NCI-H1417 (cell line): Measurements from ENCODE around the gene PRMT7.
"Not testable (repeated sequence)": the region's sequence is repeated elsewhere in the genome, so short reads cannot be mapped to it uniquely, and the experiment has no call there.

Experiments used
- DNase-seq, 3 experiments: peaks; one replicate each; lab custom pipeline; 2025; lab: John Stamatoyannopoulos, UW

PRMT7 gene

GRCh38 chr16:68283801-68284598 lies 26.8 kb upstream of the PRMT7 start:
- no peak for DNase-seq

- DNase-seq = no peak
Measured at GRCh38 chr16:68284847-68285246, 26.0 kb upstream of the PRMT7 start.

GRCh38 chr16:68285683-68286082 lies 25.1 kb upstream of the PRMT7 start:
- DNase-seq = no peak

- DNase-seq = no peak
Measured at GRCh38 chr16:68286153-68287074, 24.4 kb upstream of the PRMT7 start.

- no peak for DNase-seq
Measured at GRCh38 chr16:68287276-68288251, 23.3 kb upstream of the PRMT7 start.

GRCh38 chr16:68288252-68288650 lies 22.6 kb upstream of the PRMT7 start:
- DNase-seq = no peak

GRCh38 chr16:68288796-68289195 lies 22.0 kb upstream of the PRMT7 start:
- not testable (repeated sequence) for DNase-seq

- DNase-seq = no peak
Measured at GRCh38 chr16:68289202-68289601, 21.6 kb upstream of the PRMT7 start.

- DNase-seq = no peak
Measured at GRCh38 chr16:68289621-68290329, 21.0 kb upstream of the PRMT7 start.

GRCh38 chr16:68290450-68290849 lies 20.4 kb upstream of the PRMT7 start:
- DNase-seq = no peak

- DNase-seq = no peak
Measured at GRCh38 chr16:68291227-68291626, 19.6 kb upstream of the PRMT7 start.

GRCh38 chr16:68292425-68292824 lies 18.4 kb upstream of the PRMT7 start:
- no peak for DNase-seq

- DNase-seq = no peak
Measured at GRCh38 chr16:68296291-68296690, 14.5 kb upstream of the PRMT7 start.

GRCh38 chr16:68296693-68297092 lies 14.1 kb upstream of the PRMT7 start:
- no peak for DNase-seq

- DNase-seq = peak in 2 of 3 experiments; percentile 1 to 12
Measured at GRCh38 chr16:68297908-68298307, 12.9 kb upstream of the PRMT7 start.

- no peak for DNase-seq
Measured at GRCh38 chr16:68298312-68298711, 12.5 kb upstream of the PRMT7 start.

GRCh38 chr16:68298907-68299561 lies 11.8 kb upstream of the PRMT7 start:
- peak in 1 of 3 experiments; percentile 53 for DNase-seq

GRCh38 chr16:68299571-68300453 lies 11.0 kb upstream of the PRMT7 start:
- peak in 2 of 3 experiments; percentile 53 to 82 for DNase-seq

GRCh38 chr16:68300734-68301459 lies 9.9 kb upstream of the PRMT7 start:
- no peak for DNase-seq
